Activated CD4-positive, alpha-beta T cell treated with anti-CD3 and anti-CD28 coated beads, Interleukin-2, amount 50 U/mL, for 48 hours (primary cell): Measurements from ENCODE around the gene CABP1.
"Not testable (repeated sequence)": the region's sequence is repeated elsewhere in the genome, so short reads cannot be mapped to it uniquely, and the experiment has no call there.

Source experiments
- DNase-seq, 2 experiments: peaks; one replicate each; pipeline ENCODE4 v3.0.0-alpha.2; 2020

The CABP1 gene

GRCh38 chr12:120639771-120640721, at the start of gene CABP1:
TSS of gene CABP1 (plus strand) at chr12:120640626. CDS start at chr12:120640686, 60 bp downstream.
- DNase-seq, result peak; percentile 70 to 72

- no peak for DNase-seq
These were observed 49.6 kb upstream of the CABP1 start for GRCh38 chr12:120590741-120591407.

- no peak for DNase-seq
These were observed 48.0 kb upstream of the CABP1 start for GRCh38 chr12:120592121-120593049.

GRCh38 chr12:120596901-120597300, 43.5 kb upstream of the CABP1 start:
- no peak for DNase-seq

- no peak for DNase-seq
These were observed 42.6 kb upstream of the CABP1 start for GRCh38 chr12:120597861-120598260.

GRCh38 chr12:120598674-120599463, 41.6 kb upstream of the CABP1 start:
- DNase-seq, result no peak

GRCh38 chr12:120599672-120600552, 40.5 kb upstream of the CABP1 start:
- no peak for DNase-seq

GRCh38 chr12:120602416-120602815, 38.0 kb upstream of the CABP1 start:
- not testable (repeated sequence) for DNase-seq

- no peak for DNase-seq
These were observed 29.9 kb upstream of the CABP1 start for GRCh38 chr12:120610560-120610959.

- DNase-seq, result not testable (repeated sequence)
These were observed 28.9 kb upstream of the CABP1 start for GRCh38 chr12:120611534-120611933.

GRCh38 chr12:120614848-120615247, 25.6 kb upstream of the CABP1 start:
- DNase-seq, result peak; percentile 5 to 9

- not testable (repeated sequence) for DNase-seq
These were observed 23.2 kb upstream of the CABP1 start for GRCh38 chr12:120617193-120617592.

- DNase-seq, result not testable (repeated sequence)
These were observed 22.7 kb upstream of the CABP1 start for GRCh38 chr12:120617767-120618166.

GRCh38 chr12:120618954-120619615, 21.3 kb upstream of the CABP1 start:
- no peak for DNase-seq

GRCh38 chr12:120620624-120621023, 19.8 kb upstream of the CABP1 start:
- no peak for DNase-seq

- DNase-seq, result peak; percentile 6 to 20
These were observed 14.6 kb upstream of the CABP1 start for GRCh38 chr12:120625557-120626419.

- DNase-seq, result no peak
These were observed 11.5 kb upstream of the CABP1 start for GRCh38 chr12:120628919-120629318.

GRCh38 chr12:120630104-120630892, 10.1 kb upstream of the CABP1 start:
- no peak for DNase-seq
